Measurements from ENCODE around the gene ADTRP.
"Not testable (repeated sequence)": the region's sequence is repeated elsewhere in the genome, so short reads cannot be mapped to it uniquely, and the experiment has no call there.

The ADTRP gene

DNA sequence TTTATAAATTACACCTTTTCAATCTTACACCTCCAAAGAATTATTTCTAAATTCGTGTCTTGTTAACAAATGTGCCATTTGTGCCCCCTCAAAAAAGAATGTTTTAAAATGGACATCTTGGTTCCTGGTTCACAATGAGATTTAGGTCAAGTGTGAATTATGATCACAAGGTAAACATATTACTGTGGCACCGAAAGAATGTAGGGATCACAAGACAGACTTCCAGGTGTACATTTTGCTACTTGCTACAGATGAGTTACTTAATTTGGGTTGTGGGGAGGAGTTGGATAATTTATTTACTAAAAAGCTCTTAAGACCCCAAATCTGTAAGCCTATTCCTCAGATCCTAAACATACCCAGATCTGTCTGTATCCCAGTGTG is 25.0 kb upstream of the ADTRP start:
- DNase-seq (ENCODE audit: low read depth in 2 of 2), result no peak

DNA sequence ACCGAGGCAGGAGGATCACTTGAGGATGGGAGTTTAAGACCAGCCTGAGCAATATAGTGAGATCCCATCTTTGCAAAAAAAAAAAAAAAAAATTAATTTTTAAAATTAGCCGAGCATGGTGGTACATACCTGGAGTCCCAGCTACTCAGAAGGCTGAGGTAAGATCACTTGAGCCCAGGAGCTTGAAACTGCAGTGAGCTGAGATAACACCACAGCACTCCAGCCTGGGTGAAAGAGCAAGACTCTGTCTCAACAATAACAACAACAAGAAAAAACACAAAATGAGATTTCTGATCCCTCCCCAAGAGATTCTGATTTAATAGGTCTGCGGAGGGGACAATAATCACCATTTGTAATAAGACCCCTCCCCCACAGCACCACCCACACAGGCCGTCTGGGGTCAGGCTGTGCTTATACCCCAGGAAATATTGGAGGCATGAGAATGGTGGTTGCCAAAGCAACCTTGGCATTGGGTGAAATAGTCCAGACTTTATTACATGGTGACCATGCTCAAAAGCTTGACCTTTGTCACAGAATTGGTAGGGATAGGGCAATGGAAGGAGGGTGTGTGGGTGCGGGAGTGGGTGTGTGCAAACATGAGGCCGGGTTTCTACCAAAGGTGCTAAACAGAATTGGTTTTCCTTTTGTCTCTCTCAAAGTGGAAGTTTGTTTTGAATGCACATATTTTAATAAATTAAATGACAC is 24.4 kb upstream of the ADTRP start:
- no peak for DNase-seq (ENCODE audit: low read depth in 2 of 2)

DNA sequence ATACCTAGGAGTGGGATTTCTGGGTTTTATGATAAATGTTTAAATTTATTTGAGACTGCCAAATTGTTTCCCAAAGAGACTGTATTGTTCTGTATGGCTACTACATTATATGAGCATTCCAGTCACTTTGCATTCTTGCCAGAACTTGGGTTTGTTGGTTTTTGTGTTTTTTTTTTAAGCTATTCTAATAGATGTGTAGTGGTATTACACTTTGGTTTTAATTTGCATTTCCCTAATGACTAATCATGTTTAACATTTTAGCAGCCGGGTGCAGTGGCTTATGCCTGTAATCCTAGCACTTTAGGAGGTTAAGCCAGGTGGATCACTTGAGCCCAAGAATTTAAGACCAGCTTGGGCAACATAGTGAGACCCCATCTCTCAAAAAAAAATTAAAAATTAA is 21.9 kb upstream of the ADTRP start:
- DNase-seq (ENCODE audit: low read depth in 2 of 2), result not testable (repeated sequence)

DNA sequence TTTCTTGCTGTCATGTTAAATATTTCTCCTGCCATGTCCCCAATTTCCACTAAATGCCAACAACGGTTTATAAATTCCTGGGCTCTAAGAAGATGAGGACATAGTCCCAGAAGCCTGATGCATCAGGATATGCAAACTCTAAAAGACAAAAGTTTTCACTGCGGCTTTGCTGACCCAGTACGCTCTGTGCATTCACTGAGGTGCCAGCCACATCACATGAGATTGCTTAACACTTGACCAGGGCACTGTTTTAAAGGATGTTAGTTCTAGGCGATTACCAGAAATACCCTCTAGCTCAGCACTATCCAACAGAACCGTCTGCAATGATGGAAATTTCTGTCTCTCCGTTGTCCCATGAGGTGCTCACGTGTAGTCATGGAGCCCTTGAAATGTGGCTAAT is 19.9 kb upstream of the ADTRP start:
- DNase-seq (ENCODE audit: low read depth in 2 of 2), result no peak

DNA sequence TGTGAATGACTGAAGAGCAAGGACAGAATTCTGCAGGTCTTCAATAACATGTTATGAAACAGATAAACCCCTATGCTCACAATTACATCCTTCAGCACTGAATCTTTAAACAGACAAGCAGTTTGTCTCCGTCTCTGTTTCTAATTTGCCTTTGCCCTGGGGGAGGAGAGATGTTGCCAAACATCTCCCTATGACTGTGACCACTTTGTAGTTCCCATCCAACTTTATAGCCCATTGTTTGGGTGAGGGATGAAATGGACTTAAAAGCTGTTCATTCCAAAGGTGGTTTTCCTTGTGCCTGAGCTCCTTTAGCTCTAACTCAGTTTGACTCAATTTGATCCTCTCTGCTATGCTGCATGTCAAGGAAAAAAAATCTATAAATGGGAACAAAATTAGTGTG is 19.5 kb upstream of the ADTRP start:
- DNase-seq (ENCODE audit: low read depth in 2 of 2), result no peak

DNA sequence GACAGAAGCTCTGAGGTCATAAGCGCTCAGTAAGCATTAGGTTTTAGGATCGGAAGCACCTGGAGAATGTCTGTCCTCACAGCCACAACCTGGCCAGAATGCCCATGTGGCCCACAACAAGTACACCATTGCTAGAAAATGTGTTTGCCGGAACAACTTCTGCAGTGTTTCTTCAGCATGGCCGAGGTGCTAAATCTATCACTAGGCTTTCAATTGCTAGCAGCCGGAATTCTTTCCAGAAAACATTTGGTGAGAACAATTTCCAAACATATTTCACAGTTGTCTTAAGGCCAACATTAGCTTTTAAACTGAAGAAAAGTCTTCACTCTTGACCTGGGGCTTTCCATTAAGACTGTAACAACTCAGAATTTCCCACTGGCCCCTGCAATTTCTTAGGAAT is 18.2 kb upstream of the ADTRP start:
- no peak for DNase-seq (ENCODE audit: low read depth in 2 of 2)

DNA sequence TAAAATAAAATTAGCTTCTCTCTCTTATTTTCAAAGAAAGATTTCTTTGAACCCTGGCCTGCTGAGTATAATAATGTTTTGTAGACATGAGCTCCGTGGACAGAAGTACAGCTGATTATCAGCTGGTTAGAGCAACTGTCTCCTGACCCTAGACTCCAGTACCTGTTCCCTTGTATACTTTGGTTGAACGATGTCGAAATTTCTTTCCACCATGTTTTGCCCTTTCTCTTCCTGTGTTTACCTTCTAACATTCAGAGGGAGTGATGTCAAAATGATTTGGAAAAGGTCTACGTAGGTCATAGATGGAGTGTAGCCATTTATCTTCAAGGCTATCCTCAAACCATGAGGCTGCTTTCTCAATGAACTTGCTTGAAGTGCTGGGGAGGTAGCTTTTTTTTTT is 16.8 kb upstream of the ADTRP start:
- no peak for DNase-seq (ENCODE audit: low read depth in 2 of 2)

DNA sequence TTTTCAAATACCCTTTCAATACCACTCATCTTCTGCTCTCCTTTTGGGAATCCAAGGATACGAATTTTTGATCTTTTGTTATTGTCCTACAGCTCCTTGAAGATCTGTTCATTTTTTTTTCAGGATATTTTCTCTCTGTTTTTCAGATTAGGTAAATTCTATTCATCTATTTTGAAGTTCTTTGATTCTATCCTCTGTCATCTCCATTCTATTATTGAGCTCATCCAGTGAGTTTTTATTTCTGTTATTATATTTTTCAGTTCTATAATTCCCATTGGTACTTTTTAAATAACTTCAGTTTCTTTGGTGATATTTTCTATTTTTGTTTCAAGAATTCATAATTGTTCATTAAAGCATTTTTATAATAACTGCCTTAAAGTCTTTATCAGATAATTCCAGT is 14.7 kb upstream of the ADTRP start:
- DNase-seq (ENCODE audit: low read depth in 2 of 2), result no peak

DNA sequence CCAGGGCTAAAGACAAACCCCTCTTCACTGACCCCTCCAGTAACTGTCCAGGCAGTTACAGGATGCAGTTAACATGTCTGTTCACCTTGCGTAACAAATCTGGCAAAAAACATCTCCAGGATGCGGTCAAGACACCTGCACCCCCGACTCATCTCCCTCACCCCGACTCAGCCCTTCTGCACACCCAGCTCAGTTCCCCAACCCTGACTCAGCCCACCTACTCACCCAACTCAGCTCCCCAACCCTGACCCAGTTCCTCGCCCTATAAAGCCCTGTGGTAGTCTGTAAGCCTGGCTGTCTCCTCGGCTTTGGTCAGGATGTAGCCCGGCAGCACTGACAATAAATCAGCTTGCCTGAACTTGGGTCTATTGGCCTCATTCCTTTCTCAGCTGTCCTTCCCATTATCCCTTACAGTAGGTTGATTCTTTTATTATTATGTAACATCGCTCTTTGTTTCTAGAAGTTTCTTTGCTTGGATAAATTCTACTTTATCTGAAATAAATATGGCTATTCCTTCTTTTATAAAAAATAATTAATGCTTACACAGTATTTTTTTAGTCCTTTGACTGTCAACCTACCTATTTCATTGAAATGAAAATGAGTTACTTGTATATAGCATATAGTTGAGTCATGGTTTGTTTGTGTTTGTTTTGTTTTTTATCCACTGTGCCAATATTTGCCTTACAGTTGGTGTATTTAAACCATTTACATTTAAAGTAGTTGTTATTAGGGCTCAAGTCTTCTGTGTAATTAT is 12.9 kb upstream of the ADTRP start:
- no peak for DNase-seq (ENCODE audit: low read depth in 2 of 2)

DNA sequence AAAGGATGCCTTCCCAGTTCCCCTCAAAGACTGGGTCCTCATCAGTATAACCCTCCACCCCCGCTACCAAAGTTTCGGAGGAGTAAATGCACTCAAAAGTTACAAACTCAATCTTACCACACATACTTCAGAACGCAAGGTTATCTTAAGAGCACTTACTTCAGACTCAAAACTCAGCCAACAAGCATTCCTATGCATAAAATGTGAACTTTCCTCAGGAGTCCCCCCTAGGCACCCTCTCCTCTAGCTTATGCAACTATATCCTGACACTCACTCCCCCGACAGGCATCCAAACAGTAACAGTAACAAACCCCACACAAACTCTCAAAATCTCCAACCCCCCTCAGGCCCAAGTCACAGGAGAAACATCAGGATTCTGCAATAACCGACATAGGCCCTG is 11.1 kb upstream of the ADTRP start:
- no peak for DNase-seq (ENCODE audit: low read depth in 2 of 2)

DNA sequence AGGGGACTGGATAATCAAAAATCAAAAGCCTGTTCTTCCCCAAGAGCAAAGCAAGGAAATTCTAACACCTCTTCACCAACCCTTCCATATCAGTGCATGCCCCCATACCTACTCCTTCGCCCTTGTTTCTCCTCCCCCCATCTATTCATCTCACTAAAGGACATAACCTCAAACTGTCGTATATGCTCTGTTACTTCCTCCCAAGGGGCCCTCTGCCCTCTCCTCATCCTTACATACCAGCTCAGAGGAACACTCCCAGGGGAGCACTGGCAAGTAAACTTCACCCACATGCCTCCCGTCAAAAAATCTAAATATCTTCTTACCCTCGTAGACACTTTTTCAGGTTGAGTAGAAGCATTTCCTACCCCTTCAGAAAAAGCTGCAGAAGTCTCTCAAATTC is 9.4 kb upstream of the ADTRP start:
- no peak for DNase-seq (ENCODE audit: low read depth in 2 of 2)

DNA sequence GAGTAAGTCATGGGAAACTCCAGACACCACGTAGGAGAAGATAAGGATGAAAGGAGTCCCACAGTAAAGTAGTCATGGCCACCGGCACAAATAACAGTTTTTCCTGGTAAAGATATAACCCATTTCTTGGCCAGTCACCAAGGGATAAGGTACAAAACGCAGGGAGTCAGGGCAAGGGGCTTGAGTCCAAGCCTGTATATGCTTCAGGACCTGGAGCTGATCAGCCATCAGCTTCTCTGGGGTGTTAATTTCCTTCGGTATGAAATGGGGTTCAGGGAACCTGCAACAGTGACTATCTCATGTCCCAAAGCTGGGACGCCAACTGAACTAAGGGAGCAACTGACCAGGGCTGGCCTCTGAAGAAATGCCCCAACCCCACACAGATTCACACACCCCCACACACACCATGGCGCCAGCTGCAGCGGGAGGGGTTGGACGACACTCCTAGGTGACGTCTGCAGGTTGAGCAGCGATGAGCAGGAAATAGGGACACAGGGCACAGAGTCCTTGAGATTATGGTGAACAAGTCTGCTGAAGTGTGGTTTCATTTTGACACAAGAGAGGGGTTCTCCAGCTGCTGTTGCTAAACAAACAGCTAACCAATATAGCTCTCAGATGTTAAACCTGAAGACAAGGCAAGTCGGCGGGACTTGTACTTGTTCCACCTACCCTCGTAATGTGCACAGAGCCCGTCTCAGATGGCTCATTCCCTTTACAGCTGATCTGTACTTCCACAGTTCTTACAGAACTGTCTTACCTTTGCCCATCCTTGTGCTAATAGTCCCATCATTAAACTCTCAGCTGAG is 7.4 kb upstream of the ADTRP start:
- no peak for DNase-seq (ENCODE audit: low read depth in 2 of 2)

DNA sequence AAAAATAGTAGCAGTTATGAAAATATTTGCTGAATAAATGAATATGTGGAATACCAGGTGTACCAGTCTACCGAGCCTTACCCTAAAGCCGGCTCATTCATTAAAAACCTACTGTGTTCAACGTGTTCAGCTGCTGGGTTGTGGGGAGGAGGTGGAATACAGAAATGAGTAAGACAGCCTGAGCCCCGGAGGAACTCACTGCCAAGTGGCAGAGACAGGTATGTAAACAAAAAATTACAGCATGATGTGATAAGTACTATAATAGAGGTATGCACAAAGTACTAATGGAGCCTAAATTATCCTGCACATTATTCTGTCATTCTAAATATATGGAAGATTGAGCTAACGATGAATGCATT is 6.8 kb upstream of the ADTRP start:
- DNase-seq (ENCODE audit: low read depth in 2 of 2), result no peak

DNA sequence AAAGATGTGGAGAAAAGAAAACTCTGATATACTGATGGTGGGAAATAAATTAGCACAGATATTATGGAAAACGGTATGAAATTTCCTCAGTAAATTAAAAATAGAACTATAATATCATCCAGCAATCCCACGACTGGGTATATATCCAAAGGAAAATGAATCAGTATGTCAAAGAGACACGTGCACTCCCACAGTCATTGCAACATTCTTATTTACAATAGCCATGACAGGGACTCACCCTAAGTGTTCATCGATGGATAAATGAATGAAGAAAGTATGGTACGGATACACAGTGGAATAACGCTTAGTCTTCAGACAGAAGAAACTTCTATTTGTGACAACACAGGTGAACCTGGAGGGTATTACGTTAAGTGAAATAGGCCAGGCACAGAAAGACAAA is 5.7 kb upstream of the ADTRP start:
- DNase-seq (ENCODE audit: low read depth in 2 of 2), result no peak

DNA sequence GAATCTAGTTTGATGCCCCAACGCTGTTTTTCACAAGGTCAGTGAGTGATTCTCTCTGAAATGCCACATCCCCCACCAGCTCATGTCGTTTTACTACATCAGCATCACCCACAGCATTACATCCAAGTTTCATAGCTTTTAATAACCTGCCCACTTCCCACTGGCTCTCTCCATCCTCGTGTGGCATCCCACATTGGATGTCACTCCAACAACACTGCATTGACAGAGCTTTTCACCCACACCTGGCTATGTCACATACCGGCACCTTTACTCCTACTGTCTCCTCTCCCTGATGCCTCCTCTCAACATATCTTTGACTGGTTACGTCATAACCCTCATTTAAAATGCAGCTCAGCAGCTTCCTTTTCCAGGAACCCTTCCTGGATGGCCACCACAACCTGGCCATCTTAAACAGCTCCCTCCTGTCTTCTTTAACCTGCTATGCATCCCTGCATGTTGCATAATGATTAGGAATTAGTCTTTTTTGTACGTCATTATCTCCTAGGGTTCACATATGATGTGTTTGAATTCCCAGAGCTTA is 5.0 kb upstream of the ADTRP start:
- no peak for DNase-seq (ENCODE audit: low read depth in 2 of 2)

DNA sequence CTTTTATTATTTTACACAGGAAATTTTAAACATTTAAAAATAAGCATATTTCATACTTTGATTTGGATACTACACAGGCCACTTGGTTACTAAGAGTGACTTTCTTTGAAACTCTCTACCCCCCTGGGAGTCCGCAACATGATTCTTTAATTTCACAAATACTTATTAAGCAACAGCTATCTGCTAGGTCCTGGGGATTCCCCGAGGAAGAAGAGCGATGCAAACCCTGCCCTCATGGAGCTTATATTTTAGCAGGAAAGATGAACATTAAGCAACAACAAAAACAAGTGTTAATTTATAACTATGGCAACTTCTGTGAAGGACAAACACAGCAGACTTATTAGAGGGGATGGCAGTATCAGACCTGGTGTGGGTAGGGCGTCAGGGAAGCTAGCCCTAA is 3.9 kb upstream of the ADTRP start:
- no peak for DNase-seq (ENCODE audit: low read depth in 2 of 2)

DNA sequence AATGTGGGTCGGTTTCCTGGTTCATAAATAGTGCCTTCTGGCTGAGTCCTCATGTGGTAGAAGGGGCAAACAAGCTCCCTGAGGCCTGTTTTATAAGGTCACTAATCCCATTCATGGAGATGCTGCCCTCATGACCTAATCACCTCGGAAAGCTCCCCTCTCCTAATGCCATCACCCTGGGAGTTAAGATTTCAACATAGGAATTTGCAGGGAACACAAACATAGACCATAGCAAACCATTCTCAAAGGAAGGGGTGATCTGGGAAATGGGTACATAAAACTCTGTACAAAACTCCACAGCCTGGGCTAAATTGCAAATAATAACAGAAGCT is 1.5 kb upstream of the ADTRP start:
- no peak for DNase-seq (ENCODE audit: low read depth in 2 of 2)

DNA sequence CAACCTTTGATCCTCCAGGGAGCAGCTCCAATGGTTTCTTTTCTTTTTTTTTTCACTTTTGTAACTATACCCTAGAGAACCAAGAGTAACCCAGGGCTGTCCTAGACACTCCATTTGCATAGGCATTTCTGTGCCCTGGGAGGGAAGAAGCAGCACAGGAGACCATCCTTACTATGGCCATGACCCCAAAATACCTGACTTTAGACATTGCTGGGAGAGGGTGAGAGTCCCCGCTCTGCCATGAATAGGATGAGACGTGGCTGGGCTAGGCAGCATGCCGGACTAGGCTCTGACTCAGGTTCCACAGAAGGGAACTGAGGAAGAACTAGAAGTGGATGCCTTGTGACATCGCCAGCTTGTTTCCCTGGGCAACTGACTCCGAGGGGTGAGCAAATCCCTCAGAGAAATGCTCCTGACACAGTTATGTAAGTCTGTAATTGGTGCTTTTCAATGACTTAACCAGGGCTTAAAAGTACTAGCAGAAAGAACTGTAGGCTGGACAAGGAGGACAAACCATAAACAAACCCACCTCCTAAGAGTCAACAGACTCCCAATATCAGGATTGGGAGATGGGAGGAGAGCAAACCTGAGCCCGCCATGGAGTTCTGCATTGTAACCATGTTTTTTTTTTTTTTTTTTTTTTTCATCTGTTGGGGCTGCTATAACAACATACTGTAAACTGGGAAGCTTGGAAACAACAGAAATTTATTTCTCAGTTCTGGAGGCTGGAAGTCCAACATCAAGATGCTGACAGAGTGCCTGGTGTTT is 910 bp upstream of the ADTRP start:
- no peak for DNase-seq (ENCODE audit: low read depth in 2 of 2)

DNA sequence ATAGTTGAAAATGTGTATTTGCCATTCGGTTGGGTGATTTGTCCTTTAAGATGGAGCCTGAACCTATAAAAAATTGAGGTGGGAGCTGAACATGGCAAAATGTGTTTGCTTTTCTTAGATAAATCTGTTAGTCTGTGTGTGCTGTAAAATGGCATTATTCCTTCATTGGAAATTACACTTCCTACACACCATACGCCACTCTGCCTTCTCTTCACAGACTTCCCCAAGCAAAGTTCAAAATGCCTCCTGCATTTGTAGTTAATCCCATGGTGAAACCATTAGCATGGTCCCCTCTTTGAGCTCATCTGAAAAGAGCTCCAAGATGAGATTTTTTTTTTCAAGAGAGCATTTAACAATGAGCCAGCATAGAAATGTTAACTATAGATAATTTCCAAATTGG is 567 bp downstream of the ADTRP start:
- no peak for DNase-seq (ENCODE audit: low read depth in 2 of 2)

DNA sequence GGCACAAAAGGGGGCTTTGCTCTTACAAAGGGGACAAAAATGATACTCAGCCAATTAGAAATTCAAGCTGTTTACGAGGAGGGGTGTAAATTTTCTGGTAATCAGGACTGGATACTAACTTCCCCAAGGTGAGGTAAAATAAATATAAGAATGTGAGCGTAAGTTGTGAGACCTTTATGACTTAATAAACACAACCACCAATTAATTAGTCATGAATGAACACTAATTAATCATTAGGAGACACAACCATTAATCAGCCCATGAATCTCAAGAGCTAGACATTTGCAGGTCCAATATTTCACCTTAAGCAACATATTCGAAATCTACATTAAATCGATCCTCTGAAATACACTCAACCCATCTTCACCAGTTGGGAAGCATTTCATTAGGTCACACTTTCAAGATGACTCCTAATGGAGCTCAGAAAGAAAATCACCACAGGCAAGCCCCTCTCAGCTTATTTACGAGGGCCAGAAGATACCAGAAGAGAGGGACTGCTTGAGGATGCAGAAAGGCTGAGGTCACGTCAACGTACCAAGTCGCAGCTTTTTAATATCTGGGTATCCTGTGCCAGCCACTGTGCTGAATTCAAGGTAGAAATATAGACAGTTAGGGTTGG is 2.7 kb downstream of the ADTRP start:
- no peak for DNase-seq (ENCODE audit: low read depth in 2 of 2)

DNA sequence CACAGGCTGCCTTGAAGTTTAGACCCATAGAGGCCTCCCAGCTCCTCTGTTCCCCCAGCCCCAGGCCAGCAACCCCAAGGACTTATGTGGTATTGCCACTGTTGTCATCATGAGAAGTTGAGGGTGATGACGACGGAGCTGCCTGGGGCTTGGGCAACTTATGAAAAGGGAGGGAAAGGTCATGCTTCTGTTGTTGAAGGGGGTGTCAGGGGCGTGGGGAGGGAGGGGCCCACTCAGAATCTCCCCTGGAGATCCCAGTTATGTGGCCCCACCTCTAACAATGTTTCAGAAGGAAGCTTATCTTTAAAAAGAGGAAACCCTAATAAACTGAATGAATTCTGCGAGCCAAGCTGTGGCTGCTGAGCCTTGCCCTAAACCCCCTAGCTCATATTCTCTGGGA is 4.2 kb downstream of the ADTRP start:
- no peak for DNase-seq (ENCODE audit: low read depth in 2 of 2)

DNA sequence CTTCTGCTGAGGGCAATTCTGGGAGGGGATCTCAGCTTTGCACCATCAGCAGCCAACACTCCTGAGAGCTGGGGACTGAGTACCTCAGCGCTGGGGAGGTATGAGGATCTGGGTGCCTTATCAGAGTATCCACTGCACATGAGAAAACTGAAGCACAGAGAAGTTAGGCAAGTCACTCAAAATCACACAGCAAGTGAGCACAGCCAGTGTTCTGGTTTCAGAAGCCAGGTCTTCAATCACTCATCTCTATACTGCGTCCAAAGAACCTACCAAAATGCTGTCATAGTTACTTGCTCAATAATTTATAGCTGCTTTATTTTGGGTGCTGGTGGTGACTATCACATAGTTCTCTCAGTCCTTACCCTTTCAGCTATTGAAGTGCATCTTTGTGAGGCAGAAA is 5.0 kb downstream of the ADTRP start:
- no peak for DNase-seq (ENCODE audit: low read depth in 2 of 2)
